ENCODE measurements around the gene CDV3.

CDV3 gene

DNA sequence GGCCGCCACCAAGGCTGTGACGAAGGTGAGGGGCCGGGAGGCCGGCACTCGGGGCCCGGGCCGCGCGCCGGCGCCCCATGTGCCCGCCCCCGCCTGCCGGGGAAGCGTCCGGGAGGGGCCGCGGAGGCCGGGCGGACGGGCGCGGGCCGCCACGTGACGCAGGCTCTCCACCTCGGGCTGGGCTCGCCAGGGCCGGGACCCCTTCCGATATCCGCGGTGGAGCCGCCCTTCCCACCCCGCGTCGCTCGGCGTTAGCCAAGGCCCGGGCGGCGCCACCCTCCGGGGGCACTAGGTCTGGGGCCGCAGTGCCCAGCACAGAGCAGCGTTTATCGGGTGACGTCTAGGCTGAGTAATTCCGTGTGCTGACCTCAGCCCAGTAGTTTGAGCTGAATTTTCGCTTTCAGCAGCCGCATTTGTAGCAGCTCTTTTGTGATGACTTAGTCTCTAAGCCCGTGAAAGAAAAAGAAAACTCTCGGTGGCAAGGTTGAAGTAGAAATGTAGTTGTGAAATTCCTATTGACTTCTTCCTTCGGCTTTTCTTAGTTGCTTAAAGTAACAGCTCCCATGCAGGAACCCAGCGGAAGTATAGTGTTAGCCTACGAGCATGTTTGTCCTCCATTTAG, 885 bp downstream of the CDV3 start:
- ATAC-seq (ENCODE audit: low read depth) (peak; percentile 14), DNase-seq (ENCODE audit: low spot score in 2 of 2) (peak; percentile 52 to 64)
- H3K36me3 Mint-ChIP-seq, result peaks cover 15% of the 10 kb centered on the region
- H3K4me1 Mint-ChIP-seq, result peaks cover 55% of the 10 kb centered on the region
- H3K27me3 Mint-ChIP-seq, result no peaks in the 10 kb centered on the region
- H3K27ac Mint-ChIP-seq, result peak overlapping the region; percentile 99
- H3K4me3 Mint-ChIP-seq, result peak overlapping the region; percentile 88
- no peaks in the 10 kb centered on the region for H3K9me3 Mint-ChIP-seq

DNA sequence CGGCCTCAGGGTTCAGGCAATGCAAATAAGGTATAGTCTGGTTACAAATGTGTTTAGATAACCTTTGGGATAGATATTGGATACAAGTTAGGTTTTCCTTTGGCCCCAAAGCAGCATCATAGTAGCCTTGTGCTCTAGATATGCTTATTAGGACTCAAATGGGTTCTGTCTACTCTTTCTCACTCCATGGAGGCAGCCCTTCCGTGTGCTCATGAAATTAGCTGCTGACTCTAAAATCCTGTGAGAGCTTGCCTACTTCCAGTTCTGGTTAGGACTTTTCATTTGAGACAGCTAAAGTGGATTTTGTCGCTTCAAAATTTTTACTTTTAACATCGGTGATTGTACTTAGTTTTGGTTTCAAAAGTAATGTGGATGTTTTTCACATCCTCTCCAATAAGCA, 1.6 kb downstream of the CDV3 start:
- no peak for ATAC-seq (ENCODE audit: low read depth)
- no peak for DNase-seq (ENCODE audit: low spot score in 2 of 2)
- Mint-ChIP-seq H3K4me1 (peaks cover 51% of the 10 kb centered on the region), H3K9me3 (no peaks in the 10 kb centered on the region), H3K4me3 (peak overlapping the region; percentile 88), H3K27ac (peak overlapping the region; percentile 99), H3K27me3 (no peaks in the 10 kb centered on the region), H3K36me3 (peaks cover 16% of the 10 kb centered on the region)

DNA sequence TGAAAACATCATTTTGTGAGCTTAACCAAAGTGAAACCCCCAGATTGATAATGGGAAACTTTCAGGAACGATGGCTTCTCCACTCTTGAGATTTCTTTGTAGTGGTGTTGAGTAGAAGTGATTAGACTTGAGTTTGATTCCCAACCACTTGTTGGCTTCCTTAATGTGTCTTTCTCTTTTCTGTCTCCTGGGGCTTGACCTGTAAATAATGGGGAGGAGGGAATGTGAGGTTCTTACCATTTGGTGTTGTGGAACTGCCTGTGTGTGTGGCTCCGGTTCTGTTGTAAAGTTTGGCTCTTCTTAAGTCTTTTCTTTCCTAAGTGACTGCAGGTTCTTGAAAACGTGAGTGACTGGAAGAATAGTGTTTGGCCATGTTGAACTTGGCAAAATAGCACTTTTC, 2.7 kb downstream of the CDV3 start:
- H3K4me3 Mint-ChIP-seq, result peak overlapping the region; percentile 70
- no peak overlapping the region for H3K27ac Mint-ChIP-seq
- no peaks in the 10 kb centered on the region for H3K27me3 Mint-ChIP-seq
- no peaks in the 10 kb centered on the region for H3K9me3 Mint-ChIP-seq
- peaks cover 51% of the 10 kb centered on the region for H3K4me1 Mint-ChIP-seq
- no peak for ATAC-seq (ENCODE audit: low read depth)
- DNase-seq (ENCODE audit: low spot score in 2 of 2), result no peak
- H3K36me3 Mint-ChIP-seq, result peaks cover 17% of the 10 kb centered on the region

DNA sequence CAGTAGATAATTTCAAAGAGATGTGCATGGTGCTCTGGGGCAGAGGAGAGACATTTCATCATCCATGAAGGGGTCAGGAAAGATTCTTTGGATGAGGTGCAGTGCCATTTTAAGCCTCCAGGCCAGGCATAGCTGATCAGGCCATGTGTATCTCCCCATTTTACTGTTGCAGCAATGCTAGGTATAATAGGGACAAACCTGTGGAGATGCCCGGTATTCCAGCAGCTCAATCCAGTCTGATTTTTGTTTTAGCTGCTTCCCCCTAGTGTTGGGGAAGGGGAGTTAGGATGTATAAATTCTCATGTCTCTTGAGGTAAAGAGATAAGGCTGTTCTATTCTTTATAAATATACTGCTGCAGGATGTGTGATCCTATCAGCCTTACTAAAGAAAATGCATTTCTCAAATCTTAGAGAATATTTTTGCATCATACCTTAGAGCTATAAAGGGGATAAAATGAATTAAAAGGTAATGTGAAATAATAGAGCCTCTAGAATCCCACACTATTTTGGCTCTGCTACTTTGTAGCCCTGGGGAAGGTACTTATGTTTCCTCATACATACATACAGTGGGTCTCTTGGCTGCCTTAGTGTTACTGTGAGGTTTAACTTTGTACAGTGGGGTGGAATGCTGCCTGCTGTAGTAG, 5.2 kb downstream of the CDV3 start:
- Mint-ChIP-seq H3K4me3 (no peak overlapping the region), H3K9me3 (no peaks in the 10 kb centered on the region), H3K4me1 (peaks cover 44% of the 10 kb centered on the region), H3K27ac (no peak overlapping the region), H3K27me3 (no peaks in the 10 kb centered on the region), H3K36me3 (peaks cover 19% of the 10 kb centered on the region)
- ATAC-seq (ENCODE audit: low read depth), result no peak
- DNase-seq (ENCODE audit: low spot score in 2 of 2), result no peak

DNA sequence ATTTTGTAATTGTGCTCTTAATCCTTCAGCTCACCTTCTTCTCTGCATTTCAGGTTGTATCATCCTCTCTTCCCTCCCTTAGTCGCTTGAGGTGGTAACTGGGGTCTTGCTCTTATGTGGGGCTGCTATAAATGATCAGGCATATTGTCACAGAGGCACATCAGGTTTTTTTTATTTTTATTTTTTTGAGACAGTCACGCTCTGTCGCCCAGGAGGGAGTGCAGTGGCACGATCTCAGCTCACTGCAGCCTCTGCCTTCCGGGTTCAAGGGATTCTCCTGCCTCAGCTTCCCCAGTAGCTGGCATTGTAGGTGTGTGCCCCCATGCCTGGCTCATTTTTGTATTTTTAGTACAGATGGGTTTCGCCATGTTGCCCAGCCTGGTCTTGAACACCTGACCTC, 9.9 kb downstream of the CDV3 start:
- Mint-ChIP-seq H3K4me3 (no peak overlapping the region), H3K9me3 (no peaks in the 10 kb centered on the region), H3K27me3 (no peaks in the 10 kb centered on the region), H3K27ac (no peak overlapping the region), H3K4me1 (peaks cover 15% of the 10 kb centered on the region), H3K36me3 (peaks cover 17% of the 10 kb centered on the region)
- DNase-seq (ENCODE audit: low spot score in 2 of 2) (no peak), ATAC-seq (ENCODE audit: low read depth) (no peak)

DNA sequence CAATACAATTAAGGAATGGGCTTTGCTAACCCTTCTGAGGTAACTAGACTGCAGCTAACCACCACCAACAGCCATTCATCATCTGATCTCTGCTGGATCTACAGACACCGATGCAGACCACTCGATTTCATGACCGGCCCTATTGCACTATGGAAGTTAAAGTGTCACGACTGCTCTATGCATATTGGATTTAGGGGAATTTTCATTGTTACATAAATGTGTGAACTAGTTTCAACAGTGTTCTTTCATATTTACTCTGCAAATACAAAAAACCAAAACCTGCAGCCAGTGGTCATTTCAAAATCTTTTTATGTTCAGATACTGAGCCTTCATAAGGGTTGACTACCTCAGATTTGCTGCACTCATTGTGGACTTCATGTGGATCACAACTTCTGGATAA, 14.5 kb downstream of the CDV3 start:
- H3K4me1 Mint-ChIP-seq, result peaks cover 15% of the 10 kb centered on the region
- no peak for ATAC-seq (ENCODE audit: low read depth)
- no peak overlapping the region for H3K4me3 Mint-ChIP-seq
- peaks cover 27% of the 10 kb centered on the region for H3K36me3 Mint-ChIP-seq
- no peak for DNase-seq (ENCODE audit: low spot score in 2 of 2)
- no peak overlapping the region for H3K27ac Mint-ChIP-seq
- no peaks in the 10 kb centered on the region for H3K27me3 Mint-ChIP-seq
- no peaks in the 10 kb centered on the region for H3K9me3 Mint-ChIP-seq

DNA sequence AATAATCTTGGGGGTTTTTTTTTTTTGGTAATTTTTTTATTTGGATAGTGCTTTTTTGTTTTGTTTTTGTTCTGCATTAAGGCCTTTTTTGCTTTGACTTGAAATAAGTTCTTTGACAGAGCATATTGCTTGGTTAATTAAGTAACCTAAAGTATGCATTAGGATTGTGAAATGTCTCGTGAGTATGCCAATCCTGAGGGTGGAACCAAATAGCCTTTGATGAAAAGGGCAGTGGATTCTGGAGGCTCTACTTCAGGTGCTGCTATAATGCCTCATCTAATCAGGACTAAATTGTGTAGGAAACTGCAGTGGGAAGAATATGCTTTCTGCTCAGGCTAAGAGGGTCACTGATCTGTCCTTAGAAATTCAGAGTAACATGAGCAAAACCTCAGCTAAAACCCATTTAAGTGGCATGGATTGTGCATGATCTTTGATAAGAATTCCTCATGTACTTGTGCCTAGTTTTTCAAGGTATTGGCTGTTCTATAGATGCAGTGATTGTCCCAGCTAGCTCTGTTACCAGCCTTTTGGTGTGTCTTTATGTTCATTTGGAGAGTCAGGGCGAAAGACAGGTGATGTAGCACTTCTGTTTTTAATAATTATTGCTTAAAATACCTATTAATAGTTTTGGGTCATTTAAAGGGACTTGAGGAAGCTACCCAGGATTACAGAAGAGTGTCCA, 15.4 kb downstream of the CDV3 start:
- ATAC-seq (ENCODE audit: low read depth), result no peak
- Mint-ChIP-seq H3K4me3 (no peak overlapping the region), H3K27ac (peak overlapping the region; percentile 66), H3K4me1 (peaks cover 18% of the 10 kb centered on the region), H3K9me3 (no peaks in the 10 kb centered on the region), H3K36me3 (peaks cover 27% of the 10 kb centered on the region), H3K27me3 (no peaks in the 10 kb centered on the region)
- no peak for DNase-seq (ENCODE audit: low spot score in 2 of 2)

DNA sequence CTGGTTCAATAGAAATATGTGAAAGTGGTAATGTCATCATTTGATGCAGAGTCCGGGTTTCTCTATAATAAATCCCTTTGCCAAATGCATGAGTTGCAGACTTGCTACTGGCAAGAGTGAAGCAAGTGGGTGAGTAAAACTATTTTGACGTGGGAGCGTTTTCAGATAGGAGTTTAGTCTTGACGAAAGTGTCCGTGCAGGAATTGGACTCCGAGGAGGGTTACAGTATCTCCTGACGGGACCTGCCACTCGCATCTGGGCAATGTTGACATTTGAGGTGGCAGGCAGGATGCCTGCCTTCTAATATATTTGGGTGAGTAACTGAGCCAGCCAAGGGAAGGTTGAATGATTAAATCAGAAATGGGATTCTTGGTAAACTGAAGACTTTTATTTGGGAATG, 16.0 kb downstream of the CDV3 start:
- peaks cover 18% of the 10 kb centered on the region for H3K4me1 Mint-ChIP-seq
- H3K36me3 Mint-ChIP-seq, result peaks cover 27% of the 10 kb centered on the region
- no peaks in the 10 kb centered on the region for H3K27me3 Mint-ChIP-seq
- no peaks in the 10 kb centered on the region for H3K9me3 Mint-ChIP-seq
- H3K4me3 Mint-ChIP-seq, result no peak overlapping the region
- ATAC-seq (ENCODE audit: low read depth) (no peak), DNase-seq (ENCODE audit: low spot score in 2 of 2) (no peak)
- peak overlapping the region; percentile 45 for H3K27ac Mint-ChIP-seq

DNA sequence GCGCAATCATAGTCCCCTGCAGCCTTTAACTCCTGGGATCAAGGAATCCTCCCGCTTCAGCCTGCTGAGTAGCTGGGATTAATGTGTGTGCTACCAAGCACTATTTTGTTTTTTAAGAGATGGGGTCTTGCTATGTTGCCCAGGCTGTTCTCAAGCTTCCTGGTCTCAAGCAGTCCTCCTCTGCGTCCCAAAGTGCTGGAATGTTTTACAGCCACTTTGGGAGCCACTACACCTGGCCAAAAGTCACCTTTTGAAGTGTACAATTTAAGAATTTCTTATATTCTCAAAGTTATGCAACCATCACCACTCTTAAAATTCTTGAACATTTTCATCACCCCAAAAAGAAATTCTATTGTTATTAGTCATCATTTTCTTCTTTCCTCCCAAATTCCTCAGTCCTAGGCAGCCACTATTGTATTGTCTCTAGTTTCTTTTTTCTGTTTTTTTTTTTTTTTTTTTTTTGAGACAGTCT, 17.8 kb downstream of the CDV3 start:
- Mint-ChIP-seq H3K4me3 (no peak overlapping the region), H3K9me3 (no peaks in the 10 kb centered on the region), H3K36me3 (peaks cover 27% of the 10 kb centered on the region), H3K27me3 (no peaks in the 10 kb centered on the region), H3K27ac (no peak overlapping the region), H3K4me1 (peaks cover 18% of the 10 kb centered on the region)
- no peak for DNase-seq (ENCODE audit: low spot score in 2 of 2)
- no peak for ATAC-seq (ENCODE audit: low read depth)

DNA sequence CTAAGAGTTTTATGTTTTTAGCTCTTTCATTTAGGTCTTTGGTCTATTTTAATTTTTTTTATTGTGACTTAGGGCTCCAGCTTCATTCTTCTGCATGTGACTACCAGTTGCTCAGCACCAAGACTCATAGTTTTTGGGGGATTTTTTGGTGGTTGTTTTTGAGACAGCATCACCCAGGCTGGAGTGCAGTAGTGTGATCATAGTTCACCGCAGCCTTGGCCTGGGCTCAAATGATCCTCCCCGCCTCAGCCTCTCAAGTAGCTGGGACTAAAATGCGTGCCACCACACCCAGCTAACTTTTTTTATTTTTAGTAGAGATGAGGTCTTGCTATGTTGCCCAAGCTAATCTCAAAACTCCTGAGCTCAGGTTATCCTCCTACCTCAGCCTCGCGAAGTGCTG, 19.4 kb downstream of the CDV3 start:
- peaks cover 15% of the 10 kb centered on the region for H3K4me1 Mint-ChIP-seq
- no peak overlapping the region for H3K27ac Mint-ChIP-seq
- H3K4me3 Mint-ChIP-seq, result no peak overlapping the region
- no peak for DNase-seq (ENCODE audit: low spot score in 2 of 2)
- ATAC-seq (ENCODE audit: low read depth), result peak; percentile 58
- H3K27me3 Mint-ChIP-seq, result no peaks in the 10 kb centered on the region
- no peaks in the 10 kb centered on the region for H3K9me3 Mint-ChIP-seq
- H3K36me3 Mint-ChIP-seq, result peaks cover 20% of the 10 kb centered on the region

DNA sequence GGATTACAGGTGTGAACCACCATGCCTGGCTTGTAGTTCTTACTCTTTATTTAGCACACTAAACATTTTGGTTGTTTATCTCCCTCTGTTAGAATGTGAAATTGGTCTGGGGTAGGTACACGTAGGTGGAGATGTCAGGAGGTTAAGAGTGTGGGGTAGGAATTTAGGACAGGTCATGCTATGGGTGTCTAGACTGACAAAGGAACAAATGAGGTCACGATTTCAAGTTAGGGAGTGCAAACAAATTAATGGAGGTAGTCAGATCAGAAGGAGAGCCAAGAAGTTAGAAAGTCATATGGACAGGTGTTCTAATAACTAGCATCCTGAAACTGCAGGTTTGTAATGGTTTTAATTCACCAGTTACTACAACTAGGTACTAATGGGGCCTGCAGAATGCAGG, 19.8 kb downstream of the CDV3 start:
- Mint-ChIP-seq H3K9me3 (no peaks in the 10 kb centered on the region), H3K4me3 (no peak overlapping the region), H3K27me3 (no peaks in the 10 kb centered on the region), H3K36me3 (peaks cover 17% of the 10 kb centered on the region), H3K4me1 (peaks cover 15% of the 10 kb centered on the region), H3K27ac (no peak overlapping the region)
- no peak for ATAC-seq (ENCODE audit: low read depth)
- DNase-seq (ENCODE audit: low spot score in 2 of 2), result no peak

DNA sequence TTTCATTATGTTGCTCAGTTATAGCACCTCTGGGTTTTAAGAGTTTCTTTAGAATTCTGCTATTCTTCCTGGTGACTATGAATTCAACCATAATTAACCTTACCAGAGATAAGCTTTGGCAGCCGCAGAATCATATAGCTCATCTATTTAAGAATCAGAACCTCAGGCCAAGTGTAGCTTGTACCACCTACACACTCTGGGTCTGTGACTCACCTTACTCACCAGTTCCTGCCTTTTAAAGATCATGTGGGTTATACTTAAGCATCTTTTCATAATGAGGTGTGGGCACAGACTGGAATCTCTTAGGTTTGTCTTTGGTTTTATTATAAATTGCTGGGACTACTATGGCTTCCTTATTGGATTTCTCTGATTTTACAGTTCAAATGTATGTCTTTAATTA, 21.9 kb downstream of the CDV3 start:
- Mint-ChIP-seq H3K27me3 (no peaks in the 10 kb centered on the region), H3K4me1 (peaks cover 5% of the 10 kb centered on the region), H3K4me3 (no peak overlapping the region), H3K36me3 (peaks cover 6% of the 10 kb centered on the region), H3K27ac (no peak overlapping the region), H3K9me3 (no peaks in the 10 kb centered on the region)
- ATAC-seq (ENCODE audit: low read depth), result no peak
- DNase-seq (ENCODE audit: low spot score in 2 of 2), result no peak

DNA sequence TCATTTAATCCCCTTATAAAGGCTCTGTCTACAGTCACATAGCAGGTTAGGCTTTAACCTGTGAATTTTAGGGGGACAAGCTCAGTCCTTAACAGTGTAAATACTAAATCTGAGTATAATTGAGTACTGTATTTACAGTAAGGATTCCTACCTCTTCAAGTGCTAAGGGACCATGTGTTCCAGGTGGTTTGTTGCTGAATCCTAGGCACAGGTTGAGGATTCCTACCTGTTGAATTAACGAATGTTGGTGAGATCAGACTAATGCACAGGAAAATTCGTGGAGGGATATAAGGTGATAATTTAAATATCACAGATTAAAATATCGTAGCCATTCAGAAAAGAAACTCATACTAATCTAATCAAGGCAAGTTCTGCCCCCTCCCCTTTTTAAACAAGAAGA, 24.9 kb downstream of the CDV3 start:
- Mint-ChIP-seq H3K27ac (no peak overlapping the region), H3K4me3 (no peak overlapping the region), H3K36me3 (peaks cover 8% of the 10 kb centered on the region), H3K4me1 (no peaks in the 10 kb centered on the region), H3K9me3 (no peaks in the 10 kb centered on the region), H3K27me3 (no peaks in the 10 kb centered on the region)
- ATAC-seq (ENCODE audit: low read depth), result no peak
- DNase-seq (ENCODE audit: low spot score in 2 of 2), result no peak

DNA sequence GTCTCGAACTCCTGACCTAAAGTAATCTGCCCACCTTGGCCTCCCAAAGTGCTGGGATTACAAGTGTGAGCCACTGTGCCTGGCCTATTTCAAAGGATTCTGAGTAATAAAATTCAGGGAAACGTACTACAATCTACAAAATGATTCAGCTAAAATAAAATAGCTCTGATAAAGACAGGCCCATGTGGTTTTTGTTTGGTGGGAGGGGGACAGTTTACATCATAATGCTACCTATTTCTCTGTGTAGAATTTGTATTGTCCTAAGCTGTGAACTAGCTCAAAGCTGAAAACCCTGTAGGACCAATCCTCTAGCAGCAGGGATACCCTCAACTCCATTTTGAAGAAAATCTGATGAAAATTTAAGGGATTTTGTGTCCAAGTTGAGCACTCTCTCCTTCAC, 25.8 kb downstream of the CDV3 start:
- Mint-ChIP-seq H3K27ac (no peak overlapping the region), H3K4me1 (no peaks in the 10 kb centered on the region), H3K9me3 (no peaks in the 10 kb centered on the region), H3K36me3 (peaks cover 8% of the 10 kb centered on the region), H3K4me3 (no peak overlapping the region), H3K27me3 (no peaks in the 10 kb centered on the region)
- ATAC-seq (ENCODE audit: low read depth), result no peak
- DNase-seq (ENCODE audit: low spot score in 2 of 2), result no peak
